HCT116 (cell line): Measurements from ENCODE around the gene CSF3R. TPM values are rescaled to one million over a fixed set of nuclear protein-coding genes. Genes with fewer than 3 reads are reported as not detected.

Experiments used
- ATAC-seq: fragments of 200-7000 bp; cut with Tn5 transposase; 2 replicates; pipeline ENCODE4 v1.9.1; 2020; ENCODE audit warnings: mild to moderate bottlenecking, moderate library complexity
- BruUV-seq: library from RNA; stranded (reverse); fragments of 400-500 nt; replicated peaks from 2 replicates; lab custom pipeline; 2021; lab: Mats Ljungman, UMichigan
- CTCF ChIA-PET: fragments of 300-600 bp; sonication (Branson Sonifier 250); formaldehyde crosslinking; loops from one replicate; lab custom pipeline; 2021; ENCODE audit warnings: antibody characterized with exemption; lab: Charles Lee
- POLR2A ChIA-PET: fragments of 300-600, 350-600 bp; sonication (Branson Sonifier 250); formaldehyde crosslinking; loops from one replicate; lab custom pipeline; 2021; ENCODE audit warnings: antibody characterized with exemption; lab: Charles Lee
- RAD21 ChIA-PET, 2 experiments: fragments of 300-600 bp; sonication (Branson Sonifier 250); formaldehyde crosslinking; loops; one replicate each; lab custom pipeline; 2023; ENCODE audit warnings: low total read pairs in 2 of 2; ENCODE audit not compliant: uncharacterized antibody in 2 of 2, unreplicated experiment in 2 of 2, low non-redundant PET in 1 of 2; lab: Charles Lee
- DNase-seq: peaks from one replicate; pipeline ENCODE4 v3.0.0-alpha.2; 2010; ENCODE audit warnings: low read depth, low spot score
- H2AFZ ChIP-seq: fragments of 200-600 bp; shearing (Covaris generic), sonication (generic); 2 replicates; pipeline ENCODE4 v1.6.1; 2017; ENCODE audit warnings: low read depth, mixed run types, mixed read lengths, antibody characterized with exemption, low read length; ENCODE audit not compliant: poor library complexity, severe bottlenecking
- H3K27ac ChIP-seq: 2 replicates; pipeline ENCODE4 v1.5.1; 2012; ENCODE audit warnings: low read depth, low read length
- H3K27me3 ChIP-seq: fragments of 200-600 bp; sonication (generic); 2 replicates; pipeline ENCODE4 v1.6.1; 2016; ENCODE audit warnings: mixed run types, low read length, mixed read lengths; ENCODE audit not compliant: insufficient read depth
- H3K36me3 ChIP-seq, 2 experiments: fragments of 200-500 bp in 1 of 2; fragments of 200-600 bp in 1 of 2; sonication (Bioruptor generic) in 1 of 2; sonication (generic) in 1 of 2; 2 replicates each; pipeline versions ENCODE4 v1.5.1 to v1.6.1; 2014 to 2016; ENCODE audit warnings: low read length in 2 of 2, inconsistent platforms in 1 of 2, mixed read lengths in 1 of 2, mixed run types in 1 of 2; ENCODE audit not compliant: insufficient read depth in 2 of 2, control insufficient read depth in 1 of 2
- H3K4me1 ChIP-seq, 2 experiments: fragments of 200-600 bp in 1 of 2; sonication (generic) in 1 of 2; 2 replicates each; pipeline versions ENCODE4 v1.5.1 to v1.6.1; 2012 to 2017; ENCODE audit warnings: low read length in 2 of 2, inconsistent platforms in 1 of 2, mild to moderate bottlenecking in 1 of 2, mixed read lengths in 1 of 2, mixed run types in 1 of 2, moderate library complexity in 1 of 2; ENCODE audit not compliant: insufficient read depth in 2 of 2, control insufficient read depth in 1 of 2
- H3K4me2 ChIP-seq: fragments of 200-600 bp; sonication (generic); 2 replicates; pipeline ENCODE4 v1.6.1; 2017; ENCODE audit warnings: mixed run types, low read length, mixed read lengths
- H3K4me3 ChIP-seq, 2 experiments: fragments of 200-600 bp in 1 of 2; sonication (generic) in 1 of 2; replicated peaks in 1 of 2; 2 replicates each; pipeline ENCODE4 v1.5.1; 2011 to 2016; ENCODE audit warnings: low read length in 2 of 2, control low read depth in 1 of 2, low read depth in 1 of 2, mild to moderate bottlenecking in 1 of 2, mixed read lengths in 1 of 2, mixed run types in 1 of 2
- H3K79me2 ChIP-seq: fragments of 200-600 bp; sonication (generic); 2 replicates; pipeline ENCODE4 v1.6.1; 2017; ENCODE audit warnings: mild to moderate bottlenecking, mixed run types, low read length, moderate library complexity, mixed read lengths; ENCODE audit not compliant: insufficient read depth
- H3K9ac ChIP-seq: fragments of 200-600 bp; sonication (generic); 2 replicates; pipeline ENCODE4 v1.6.1; 2016; ENCODE audit warnings: low read length, mixed read lengths
- H3K9me2 ChIP-seq: fragments of 200-600 bp; sonication (generic), shearing (Covaris generic); 2 replicates; pipeline ENCODE4 v1.6.1; 2017; ENCODE audit warnings: mixed run types, mild to moderate bottlenecking, moderate library complexity; ENCODE audit not compliant: insufficient read depth
- H3K9me3 ChIP-seq, 2 experiments: fragments of 200-500 bp in 1 of 2; fragments of 200-600 bp in 1 of 2; sonication (Bioruptor generic) in 1 of 2; sonication (generic) in 1 of 2; 2 replicates each; pipeline ENCODE4 v1.6.1; 2014 to 2017; ENCODE audit warnings: low read length in 2 of 2, mixed read lengths in 2 of 2, inconsistent platforms in 1 of 2, low read depth in 1 of 2, mild to moderate bottlenecking in 1 of 2, mixed run types in 1 of 2, moderate library complexity in 1 of 2; ENCODE audit not compliant: control insufficient read depth in 1 of 2, insufficient read depth in 1 of 2
- H4K20me1 ChIP-seq: fragments of 200-600 bp; sonication (generic), shearing (Covaris generic); 2 replicates; pipeline ENCODE4 v1.6.1; 2017; ENCODE audit warnings: mixed run types, mild to moderate bottlenecking, moderate library complexity; ENCODE audit not compliant: insufficient read depth
- ATF3 ChIP-seq: IDR thresholded peaks from 2 replicates; pipeline ENCODE4 v1.6.1; 2012
- CBX3 ChIP-seq: IDR thresholded peaks from 2 replicates; pipeline ENCODE4 v1.6.1; 2012; ENCODE audit warnings: low read depth
- EGR1 ChIP-seq: IDR thresholded peaks from 2 replicates; pipeline ENCODE4 v1.6.1; 2012; ENCODE audit warnings: low read depth
- ELF1 ChIP-seq: IDR thresholded peaks from 2 replicates; pipeline ENCODE4 v1.6.1; 2012; ENCODE audit warnings: low read depth, borderline replicate concordance
- EZH2 ChIP-seq: fragments of 200-600 bp; sonication (generic); IDR thresholded peaks from 2 replicates; pipeline ENCODE4 v1.6.1; 2017; ENCODE audit warnings: antibody characterized with exemption, mixed run types
- FOSL1 ChIP-seq: IDR thresholded peaks from 2 replicates; pipeline ENCODE4 v1.6.1; 2012; ENCODE audit warnings: low read depth
- JUND ChIP-seq: IDR thresholded peaks from 2 replicates; pipeline ENCODE4 v1.6.1; 2012
- POLR2AphosphoS5 ChIP-seq: IDR thresholded peaks from 2 replicates; pipeline ENCODE4 v1.6.1; 2011; ENCODE audit warnings: mild to moderate bottlenecking, low read depth, low read length, moderate library complexity
- RAD21 ChIP-seq: IDR thresholded peaks from 2 replicates; pipeline ENCODE4 v1.6.1; 2012; ENCODE audit warnings: low read depth, mild to moderate bottlenecking
- REST ChIP-seq: IDR thresholded peaks from 2 replicates; pipeline ENCODE4 v1.6.1; 2012; ENCODE audit warnings: low read depth
- SP1 ChIP-seq: IDR thresholded peaks from 2 replicates; pipeline ENCODE4 v1.6.1; 2012; ENCODE audit warnings: low read depth
- TCF7L2 ChIP-seq: IDR thresholded peaks from 2 replicates; pipeline ENCODE4 v1.7.0; 2011; ENCODE audit warnings: borderline replicate concordance, inconsistent platforms; ENCODE audit not compliant: insufficient read depth, insufficient read length; ENCODE audit errors: extremely low read depth
- YY1 ChIP-seq: IDR thresholded peaks from 2 replicates; pipeline ENCODE4 v1.6.1; 2011; ENCODE audit warnings: low read length, low read depth, moderate library complexity, mild to moderate bottlenecking; ENCODE audit not compliant: insufficient replicate concordance; ENCODE audit errors: extremely low read depth
- ZFX ChIP-seq: fragments of 450-650 bp; IDR thresholded peaks from 2 replicates; pipeline ENCODE4 v1.6.1; 2017
- intact Hi-C: fragments of 100-400 bp; cut with micrococcal nuclease; formaldehyde crosslinking; loops from 2 replicates; pipeline ENCODE4 v1.10.0; 2022
- total RNA-seq: library from RNA; stranded (reverse); gene quantifications from one replicate; pipeline ENCODE4 v1.2.1, GENCODE V29; 2021; ENCODE audit not compliant: unreplicated experiment
- TF ChIP-seq, protein P1 (sequence below): IDR thresholded peaks from 2 replicates; pipeline ENCODE4 v1.6.1; 2012

The CSF3R gene
- total RNA-seq, 1 experiment from 2014 or later, result 0.32 TPM

GRCh38 chr1:36469163-36469562, 13.6 kb downstream of the CSF3R start:
- no TSS peak for BruUV-seq
- ChIA-PET CTCF (no interaction called here), POLR2A (no interaction called here), RAD21 (no interaction called here)
- peaks cover 11 to 20% of the 10 kb centered on the region in 2 experiments for H3K4me1 ChIP-seq
- H3K9me2 ChIP-seq, result no peaks in the 10 kb centered on the region
- H2AFZ ChIP-seq, result no peak overlapping the region
- no peak for ATAC-seq
- no peak for DNase-seq
- H3K4me2 ChIP-seq, result no peak overlapping the region
- H3K9ac ChIP-seq, result no peak overlapping the region
- no peaks in the 10 kb centered on the region; the same call in 1 of the 2 replicates for H3K79me2 ChIP-seq
- H3K36me3 ChIP-seq, result no peaks in the 10 kb centered on the region
- intact Hi-C loops, result no loop called here
- H3K27ac ChIP-seq, result no peak overlapping the region
- TF ChIP-seq SP1 (no peak), EGR1 (no peak), TCF7L2 (no peak), CBX3 (no peak)
- no peaks in the 10 kb centered on the region for H4K20me1 ChIP-seq
- H3K27me3 ChIP-seq, result no peaks in the 10 kb centered on the region
- no peaks in the 10 kb centered on the region for H3K9me3 ChIP-seq
- H3K4me3 ChIP-seq, result no peak overlapping the region

DNA sequence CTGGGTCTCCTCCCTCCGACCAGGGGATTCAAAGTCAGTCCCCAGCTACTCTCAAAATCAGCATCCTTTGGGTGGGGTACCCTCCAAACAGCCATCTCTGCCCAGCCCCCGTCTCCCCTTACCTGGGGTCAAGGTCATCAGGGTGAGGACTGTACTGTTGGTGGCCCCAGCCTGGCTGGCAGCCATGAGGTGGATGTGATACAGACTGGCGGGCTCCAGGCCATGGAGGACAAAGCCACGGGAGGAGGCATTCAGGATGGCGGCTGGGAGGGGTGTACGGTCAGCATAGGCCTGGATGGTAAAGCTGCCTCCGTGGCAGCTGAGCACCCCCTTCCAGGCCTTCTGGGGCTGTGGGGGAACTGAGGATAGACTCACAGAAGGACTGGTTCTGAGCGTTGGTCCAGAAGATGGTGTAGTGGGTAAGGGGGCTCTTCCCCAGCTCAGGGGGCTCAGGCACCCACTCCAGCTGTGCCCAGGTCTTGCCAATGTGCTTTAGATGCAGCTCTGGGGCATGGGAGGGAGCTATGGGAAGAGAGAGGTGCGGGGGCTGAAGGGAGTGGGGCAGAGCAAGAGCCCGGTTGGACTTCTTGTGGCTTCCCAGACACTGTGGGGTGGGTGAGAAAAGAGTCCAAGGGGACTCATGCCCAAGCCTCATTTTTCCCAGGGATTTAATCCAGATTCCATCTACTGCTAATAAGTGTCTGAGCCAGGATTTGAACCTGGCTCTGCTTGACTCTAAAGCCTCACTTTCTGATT, 14.8 kb downstream of the CSF3R start:
- Histone ChIP-seq H3K4me2 (no peak overlapping the region), H3K4me3 (no peak overlapping the region), H3K27ac (no peak overlapping the region), H4K20me1 (no peaks in the 10 kb centered on the region), H3K36me3 (no peaks in the 10 kb centered on the region), H3K9ac (no peak overlapping the region), H2AFZ (no peak overlapping the region), H3K9me3 (no peaks in the 10 kb centered on the region), H3K79me2 (peaks cover 13% of the 10 kb centered on the region), H3K27me3 (no peaks in the 10 kb centered on the region), H3K9me2 (no peaks in the 10 kb centered on the region), H3K4me1 (peaks cover 11 to 25% of the 10 kb centered on the region in 2 experiments)
- ATAC-seq, result no peak
- ChIA-PET RAD21 (no interaction called here), CTCF (no interaction called here), POLR2A (no interaction called here)
- BruUV-seq, result no TSS peak
- DNase-seq, result no peak
- intact Hi-C loops, result no loop called here
- TF ChIP-seq YY1, result no peak
- no peak for TF ChIP-seq EGR1
- no peak for TF ChIP-seq ATF3
- no peak for TF ChIP-seq POLR2AphosphoS5
- TF ChIP-seq ZFX, result no peak
- TF ChIP-seq RAD21, result no peak
- TF ChIP-seq REST, result no peak
- no peak for TF ChIP-seq TCF7L2
- TF ChIP-seq JUND, result no peak
- TF ChIP-seq FOSL1, result no peak
- TF ChIP-seq ELF1, result no peak
- TF ChIP-seq EZH2, result no peak
- TF ChIP-seq, protein P1, sequence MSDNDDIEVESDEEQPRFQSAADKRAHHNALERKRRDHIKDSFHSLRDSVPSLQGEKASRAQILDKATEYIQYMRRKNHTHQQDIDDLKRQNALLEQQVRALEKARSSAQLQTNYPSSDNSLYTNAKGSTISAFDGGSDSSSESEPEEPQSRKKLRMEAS, result no peak
